Measurements from ENCODE around the gene RBP3. TPM values are rescaled to one million over a fixed set of nuclear protein-coding genes. Genes with fewer than 3 reads are reported as not detected.

The RBP3 gene
- total and polyA plus RNA-seq, 2 experiments from 2014 or later: 0.53 to 1.3 TPM

DNA sequence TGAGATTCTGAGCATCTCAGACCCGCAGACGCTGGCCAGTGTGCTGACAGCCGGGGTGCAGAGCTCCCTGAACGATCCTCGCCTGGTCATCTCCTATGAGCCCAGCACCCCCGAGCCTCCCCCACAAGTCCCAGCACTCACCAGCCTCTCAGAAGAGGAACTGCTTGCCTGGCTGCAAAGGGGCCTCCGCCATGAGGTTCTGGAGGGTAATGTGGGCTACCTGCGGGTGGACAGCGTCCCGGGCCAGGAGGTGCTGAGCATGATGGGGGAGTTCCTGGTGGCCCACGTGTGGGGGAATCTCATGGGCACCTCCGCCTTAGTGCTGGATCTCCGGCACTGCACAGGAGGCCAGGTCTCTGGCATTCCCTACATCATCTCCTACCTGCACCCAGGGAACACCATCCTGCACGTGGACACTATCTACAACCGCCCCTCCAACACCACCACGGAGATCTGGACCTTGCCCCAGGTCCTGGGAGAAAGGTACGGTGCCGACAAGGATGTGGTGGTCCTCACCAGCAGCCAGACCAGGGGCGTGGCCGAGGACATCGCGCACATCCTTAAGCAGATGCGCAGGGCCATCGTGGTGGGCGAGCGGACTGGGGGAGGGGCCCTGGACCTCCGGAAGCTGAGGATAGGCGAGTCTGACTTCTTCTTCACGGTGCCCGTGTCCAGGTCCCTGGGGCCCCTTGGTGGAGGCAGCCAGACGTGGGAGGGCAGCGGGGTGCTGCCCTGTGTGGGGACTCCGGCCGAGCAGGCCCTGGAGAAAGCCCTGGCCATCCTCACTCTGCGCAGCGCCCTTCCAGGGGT lies 703 bp downstream of the RBP3 start:
- DNase-seq (ENCODE audit: low spot score): no peak
- H3K79me2 ChIP-seq: no peaks in the 10 kb centered on the region
- 96% methylated on average over 35 of the region's 36 CpGs for WGBS (ENCODE audit: low lambda C conversion rate, missing lambda C conversion rate)
- H3K9me3 ChIP-seq (ENCODE audit: low read depth): no peaks in the 10 kb centered on the region
- TF ChIP-seq, protein P1, sequence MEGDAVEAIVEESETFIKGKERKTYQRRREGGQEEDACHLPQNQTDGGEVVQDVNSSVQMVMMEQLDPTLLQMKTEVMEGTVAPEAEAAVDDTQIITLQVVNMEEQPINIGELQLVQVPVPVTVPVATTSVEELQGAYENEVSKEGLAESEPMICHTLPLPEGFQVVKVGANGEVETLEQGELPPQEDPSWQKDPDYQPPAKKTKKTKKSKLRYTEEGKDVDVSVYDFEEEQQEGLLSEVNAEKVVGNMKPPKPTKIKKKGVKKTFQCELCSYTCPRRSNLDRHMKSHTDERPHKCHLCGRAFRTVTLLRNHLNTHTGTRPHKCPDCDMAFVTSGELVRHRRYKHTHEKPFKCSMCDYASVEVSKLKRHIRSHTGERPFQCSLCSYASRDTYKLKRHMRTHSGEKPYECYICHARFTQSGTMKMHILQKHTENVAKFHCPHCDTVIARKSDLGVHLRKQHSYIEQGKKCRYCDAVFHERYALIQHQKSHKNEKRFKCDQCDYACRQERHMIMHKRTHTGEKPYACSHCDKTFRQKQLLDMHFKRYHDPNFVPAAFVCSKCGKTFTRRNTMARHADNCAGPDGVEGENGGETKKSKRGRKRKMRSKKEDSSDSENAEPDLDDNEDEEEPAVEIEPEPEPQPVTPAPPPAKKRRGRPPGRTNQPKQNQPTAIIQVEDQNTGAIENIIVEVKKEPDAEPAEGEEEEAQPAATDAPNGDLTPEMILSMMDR (IDR thresholded peaks at IDR 0.05; ENCODE audit: poor library complexity): no peak
- TF ChIP-seq EZH2phosphoT487 (IDR thresholded peaks at IDR 0.05; ENCODE audit: low read depth, severe bottlenecking, unreplicated experiment) (no peak), EZH2 (IDR thresholded peaks at IDR 0.05; ENCODE audit: borderline replicate concordance) (no peak)
- no peaks in the 10 kb centered on the region for H3K9me2 ChIP-seq (replicated peaks; ENCODE audit: insufficient read depth)
- no peak overlapping the region for H2AFZ ChIP-seq
- H3K27ac ChIP-seq: no peak overlapping the region
- no peak overlapping the region for H3K4me2 ChIP-seq
- H4K20me1 ChIP-seq (ENCODE audit: insufficient read depth, poor library complexity, severe bottlenecking): no peaks in the 10 kb centered on the region
- no peaks in the 10 kb centered on the region for H3K36me3 ChIP-seq (replicated peaks; ENCODE audit: insufficient read depth, low read depth)
- no peaks in the 10 kb centered on the region for H3K27me3 ChIP-seq
- no peak overlapping the region for H3K4me3 ChIP-seq
- H3K4me1 ChIP-seq (ENCODE audit: insufficient read depth): peaks cover 7% of the 10 kb centered on the region

DNA sequence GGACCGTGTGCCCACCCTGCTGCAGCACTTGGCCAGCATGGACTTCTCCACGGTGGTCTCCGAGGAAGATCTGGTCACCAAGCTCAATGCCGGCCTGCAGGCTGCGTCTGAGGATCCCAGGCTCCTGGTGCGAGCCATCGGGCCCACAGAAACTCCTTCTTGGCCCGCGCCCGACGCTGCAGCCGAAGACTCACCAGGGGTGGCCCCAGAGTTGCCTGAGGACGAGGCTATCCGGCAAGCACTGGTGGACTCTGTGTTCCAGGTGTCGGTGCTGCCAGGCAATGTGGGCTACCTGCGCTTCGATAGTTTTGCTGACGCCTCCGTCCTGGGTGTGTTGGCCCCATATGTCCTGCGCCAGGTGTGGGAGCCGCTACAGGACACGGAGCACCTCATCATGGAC lies 1.4 kb downstream of the RBP3 start:
- Histone ChIP-seq H2AFZ (no peak overlapping the region), H4K20me1 (ENCODE audit: insufficient read depth, poor library complexity, severe bottlenecking) (no peaks in the 10 kb centered on the region), H3K9me3 (ENCODE audit: low read depth) (no peaks in the 10 kb centered on the region), H3K79me2 (no peaks in the 10 kb centered on the region), H3K4me1 (ENCODE audit: insufficient read depth) (peaks cover 7% of the 10 kb centered on the region), H3K36me3 (replicated peaks; ENCODE audit: insufficient read depth, low read depth) (no peaks in the 10 kb centered on the region), H3K27ac (no peak overlapping the region), H3K4me3 (no peak overlapping the region), H3K9me2 (replicated peaks; ENCODE audit: insufficient read depth) (no peaks in the 10 kb centered on the region), H3K4me2 (no peak overlapping the region), H3K27me3 (no peaks in the 10 kb centered on the region)
- WGBS (ENCODE audit: low lambda C conversion rate, missing lambda C conversion rate): 97% methylated on average over 22 of the region's 22 CpGs
- DNase-seq (ENCODE audit: low spot score): no peak
- TF ChIP-seq, protein P1 (IDR thresholded peaks at IDR 0.05; ENCODE audit: poor library complexity): no peak
- TF ChIP-seq EZH2phosphoT487 (IDR thresholded peaks at IDR 0.05; ENCODE audit: low read depth, severe bottlenecking, unreplicated experiment): no peak
- TF ChIP-seq EZH2 (IDR thresholded peaks at IDR 0.05; ENCODE audit: borderline replicate concordance): no peak

DNA sequence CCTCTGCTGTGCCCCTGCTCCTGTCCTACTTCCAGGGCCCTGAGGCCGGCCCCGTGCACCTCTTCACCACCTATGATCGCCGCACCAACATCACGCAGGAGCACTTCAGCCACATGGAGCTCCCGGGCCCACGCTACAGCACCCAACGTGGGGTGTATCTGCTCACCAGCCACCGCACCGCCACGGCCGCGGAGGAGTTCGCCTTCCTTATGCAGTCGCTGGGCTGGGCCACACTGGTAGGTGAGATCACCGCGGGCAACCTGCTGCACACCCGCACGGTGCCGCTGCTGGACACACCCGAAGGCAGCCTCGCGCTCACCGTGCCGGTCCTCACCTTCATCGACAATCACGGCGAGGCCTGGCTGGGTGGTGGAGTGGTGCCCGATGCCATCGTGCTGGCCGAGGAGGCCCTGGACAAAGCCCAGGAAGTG lies 1.8 kb downstream of the RBP3 start:
- Histone ChIP-seq H3K4me1 (ENCODE audit: insufficient read depth) (peaks cover 7% of the 10 kb centered on the region), H3K36me3 (replicated peaks; ENCODE audit: insufficient read depth, low read depth) (no peaks in the 10 kb centered on the region), H3K9me3 (ENCODE audit: low read depth) (no peaks in the 10 kb centered on the region), H2AFZ (no peak overlapping the region), H4K20me1 (ENCODE audit: insufficient read depth, poor library complexity, severe bottlenecking) (no peaks in the 10 kb centered on the region), H3K4me2 (no peak overlapping the region), H3K27me3 (no peaks in the 10 kb centered on the region), H3K9me2 (replicated peaks; ENCODE audit: insufficient read depth) (no peaks in the 10 kb centered on the region), H3K4me3 (no peak overlapping the region), H3K27ac (no peak overlapping the region), H3K79me2 (no peaks in the 10 kb centered on the region)
- DNase-seq (ENCODE audit: low spot score): no peak
- TF ChIP-seq, protein P1 (IDR thresholded peaks at IDR 0.05; ENCODE audit: poor library complexity): no peak
- TF ChIP-seq EZH2 (IDR thresholded peaks at IDR 0.05; ENCODE audit: borderline replicate concordance) (no peak), EZH2phosphoT487 (IDR thresholded peaks at IDR 0.05; ENCODE audit: low read depth, severe bottlenecking, unreplicated experiment) (no peak)
- WGBS (ENCODE audit: low lambda C conversion rate, missing lambda C conversion rate): 97% methylated on average over 31 of the region's 31 CpGs

Data from hepatocyte (in vitro differentiated cells).